HG03432 (cell line): ENCODE measurements around the gene ZNF280B.
"Not testable (repeated sequence)": the region's sequence is repeated elsewhere in the genome, so short reads cannot be mapped to it uniquely, and the experiment has no call there.

Source experiments
- ATAC-seq: cut with Tn5 transposase; IDR thresholded peaks from one replicate; pipeline ENCODE4 v1.9.1; 2021; ENCODE audit warnings: mild to moderate bottlenecking, moderate library complexity; ENCODE audit not compliant: unreplicated experiment

The ZNF280B gene

GRCh38 chr22:22512951-22513350 lies 4.4 kb upstream of the ZNF280B start:
- ATAC-seq, result no peak

- not testable (repeated sequence) for ATAC-seq
These were observed 2.3 kb upstream of the ZNF280B start for GRCh38 chr22:22510833-22511232.

GRCh38 chr22:22509912-22510311 lies 1.4 kb upstream of the ZNF280B start:
- not testable (repeated sequence) for ATAC-seq

- no peak for ATAC-seq
These were observed 734 bp downstream of the ZNF280B start for GRCh38 chr22:22507743-22508273.

- ATAC-seq, result no peak
These were observed 1.8 kb downstream of the ZNF280B start for GRCh38 chr22:22506736-22507135.

GRCh38 chr22:22498267-22498666 lies 10.3 kb downstream of the ZNF280B start:
- ATAC-seq, result no peak

- ATAC-seq, result not testable (repeated sequence)
These were observed 17.0 kb downstream of the ZNF280B start for GRCh38 chr22:22491589-22491988.

- ATAC-seq, result no peak
These were observed 19.8 kb downstream of the ZNF280B start for GRCh38 chr22:22488736-22489135.

GRCh38 chr22:22487869-22488597 lies 20.5 kb downstream of the ZNF280B start:
- ATAC-seq, result no peak

- ATAC-seq, result no peak
These were observed 21.5 kb downstream of the ZNF280B start for GRCh38 chr22:22487059-22487458.

- ATAC-seq, result no peak
These were observed 22.2 kb downstream of the ZNF280B start for GRCh38 chr22:22486132-22486899.

GRCh38 chr22:22485524-22485923 lies 23.0 kb downstream of the ZNF280B start:
- no peak for ATAC-seq

- ATAC-seq, result no peak
These were observed 24.5 kb downstream of the ZNF280B start for GRCh38 chr22:22484023-22484422.

GRCh38 chr22:22480940-22481339 lies 27.6 kb downstream of the ZNF280B start:
- ATAC-seq, result no peak

- no peak for ATAC-seq
These were observed 28.5 kb downstream of the ZNF280B start for GRCh38 chr22:22479999-22480532.

- no peak for ATAC-seq
These were observed 29.4 kb downstream of the ZNF280B start for GRCh38 chr22:22479116-22479515.

- ATAC-seq, result no peak
These were observed 30.1 kb downstream of the ZNF280B start for GRCh38 chr22:22478470-22478869.

GRCh38 chr22:22474733-22475132 lies 33.8 kb downstream of the ZNF280B start:
- ATAC-seq, result no peak

GRCh38 chr22:22471104-22471503 lies 37.4 kb downstream of the ZNF280B start:
- ATAC-seq, result not testable (repeated sequence)

- no peak for ATAC-seq
These were observed 39.0 kb downstream of the ZNF280B start for GRCh38 chr22:22469527-22469926.

- ATAC-seq, result not testable (repeated sequence)
These were observed 39.6 kb downstream of the ZNF280B start for GRCh38 chr22:22468794-22469469.
